ENCODE measurements around the gene ZNF98.

Gene ZNF98

GRCh38 chr19:22422211-22422610, at the start of gene ZNF98:
Gene ZNF98, minus strand, starts transcription at chr19:22422346. Its CDS starts 122 bp downstream, at chr19:22422224.
- in situ Hi-C loops (cut with MboI; ENCODE audit: low sequenced_read_pairs): no loop called here

DNA sequence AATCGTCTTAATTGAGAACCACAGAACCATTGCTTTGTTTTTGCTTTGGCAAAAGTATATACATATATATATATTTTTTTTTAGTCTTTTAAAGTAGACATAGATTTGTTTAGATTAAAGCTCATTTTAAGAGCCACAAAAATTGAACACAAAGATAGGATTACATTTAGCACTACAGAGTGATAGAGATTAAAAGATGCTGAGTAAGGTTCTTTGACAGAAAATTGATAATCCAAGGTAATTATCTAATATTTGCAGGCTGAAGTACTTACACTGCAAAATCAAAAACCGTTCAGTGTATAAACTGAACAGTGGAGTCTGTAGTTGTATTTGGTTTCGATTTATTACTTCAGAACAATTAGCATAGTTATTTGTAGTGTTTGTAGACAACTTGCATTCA, 24.5 kb upstream of the ZNF98 start:
- in situ Hi-C loops (cut with MboI; ENCODE audit: low sequenced_read_pairs): no loop called here

DNA sequence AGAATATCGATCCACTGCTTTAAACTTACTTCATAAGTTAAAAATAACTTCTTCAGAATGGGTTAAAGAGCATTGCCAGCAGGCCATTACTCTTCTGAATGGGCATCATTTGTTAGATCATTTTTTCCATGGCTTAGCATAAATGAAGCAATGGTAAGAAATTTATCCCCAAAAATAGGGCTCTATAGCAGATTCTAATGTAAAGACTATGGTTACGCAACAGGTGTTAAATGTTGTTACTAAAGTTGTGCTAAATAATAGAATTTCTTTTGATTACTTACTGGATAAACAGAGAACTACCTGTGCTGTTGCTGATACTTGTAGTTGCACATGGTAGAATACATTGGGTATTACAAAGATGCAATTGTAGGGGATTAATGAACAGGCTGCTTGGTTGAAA, 15.9 kb upstream of the ZNF98 start:
- in situ Hi-C loops (cut with MboI; ENCODE audit: low sequenced_read_pairs): no loop called here

DNA sequence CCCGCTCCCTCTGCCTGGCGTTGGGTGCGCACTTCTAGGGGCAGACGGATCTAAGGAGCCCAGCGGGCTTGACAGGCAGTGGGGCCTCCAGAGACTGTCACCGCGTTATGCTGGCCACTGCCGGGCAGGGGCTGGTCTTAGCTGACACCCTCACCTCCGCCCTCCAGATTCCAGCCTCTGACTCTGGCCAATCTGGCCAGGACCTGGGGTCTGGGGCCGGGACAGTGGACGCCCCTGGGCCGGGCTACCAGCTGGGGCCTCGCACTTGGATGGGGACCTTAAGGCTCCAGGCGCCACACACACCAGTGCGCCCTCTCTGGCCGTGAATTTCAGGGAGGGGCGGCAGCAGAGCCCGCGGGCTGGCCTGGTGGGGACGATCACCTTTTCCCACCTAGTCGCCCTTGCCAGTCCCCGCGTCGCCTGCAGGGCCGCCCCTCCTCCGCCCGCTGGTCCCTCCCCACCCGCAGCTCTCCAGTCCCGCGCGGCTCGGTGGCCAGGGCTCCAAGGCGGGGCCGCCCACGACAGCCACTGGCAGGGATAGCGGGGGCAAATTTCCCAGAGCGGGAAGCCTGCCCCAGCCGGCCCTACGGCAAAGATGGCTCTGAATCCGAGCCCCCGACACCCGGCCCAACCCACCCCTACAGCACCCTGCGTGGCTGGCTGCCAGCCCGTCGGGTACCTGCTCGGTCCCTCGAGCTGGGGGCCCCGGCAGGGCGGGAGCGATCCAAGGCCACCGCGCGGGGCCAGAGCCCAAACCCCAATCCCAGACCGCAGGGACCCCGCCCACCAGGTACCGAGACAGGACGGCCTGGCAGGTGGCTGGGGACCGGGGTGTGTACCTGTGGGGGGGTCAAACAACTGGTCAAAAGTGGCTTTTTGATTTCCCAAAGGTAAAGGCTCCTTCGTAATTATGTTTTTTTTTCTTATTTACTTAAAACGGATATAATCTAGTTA, 6.1 kb upstream of the ZNF98 start:
- in situ Hi-C loops (cut with MboI; ENCODE audit: low sequenced_read_pairs): no loop called here

- in situ Hi-C loops (cut with MboI; ENCODE audit: low sequenced_read_pairs): no loop called here
Measured at GRCh38 chr19:22427547-22427946, 5.4 kb upstream of the ZNF98 start.

DNA sequence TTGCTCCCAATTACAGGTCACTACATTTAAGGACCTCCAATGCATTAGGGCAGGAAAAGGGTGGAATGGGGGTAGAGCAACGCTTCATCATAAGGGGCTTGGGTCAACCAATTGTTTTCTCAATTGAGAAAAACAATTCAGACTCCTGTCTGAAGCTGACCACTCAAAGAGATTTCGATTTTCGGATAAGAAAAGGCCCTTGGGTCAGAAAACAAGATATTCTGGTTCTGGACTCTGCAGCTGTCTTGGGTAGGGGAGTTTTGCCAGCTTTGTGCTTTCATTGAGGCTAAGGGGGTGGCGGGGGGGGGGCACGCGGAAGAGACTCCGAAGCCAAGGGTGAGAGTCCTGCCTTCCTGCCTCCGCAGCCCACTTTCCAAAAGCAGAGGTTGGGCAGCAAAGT, 4.8 kb upstream of the ZNF98 start:
- in situ Hi-C loops (cut with MboI; ENCODE audit: low sequenced_read_pairs): no loop called here

- in situ Hi-C loops (cut with MboI; ENCODE audit: low sequenced_read_pairs): no loop called here
Measured at GRCh38 chr19:22421797-22422196, 349 bp downstream of the ZNF98 start.

GRCh38 chr19:22354665-22355064, 67.5 kb downstream of the ZNF98 start:
- in situ Hi-C loops (cut with MboI; ENCODE audit: low sequenced_read_pairs): no loop called here
